HG03280 (cell line): ENCODE measurements around the gene RPL19.

ENCODE experiments used
- ATAC-seq: cut with Tn5 transposase; IDR thresholded peaks from one replicate; pipeline ENCODE4 v1.9.1; 2021; ENCODE audit warnings: mild to moderate bottlenecking, moderate library complexity; ENCODE audit not compliant: unreplicated experiment

Gene RPL19

DNA sequence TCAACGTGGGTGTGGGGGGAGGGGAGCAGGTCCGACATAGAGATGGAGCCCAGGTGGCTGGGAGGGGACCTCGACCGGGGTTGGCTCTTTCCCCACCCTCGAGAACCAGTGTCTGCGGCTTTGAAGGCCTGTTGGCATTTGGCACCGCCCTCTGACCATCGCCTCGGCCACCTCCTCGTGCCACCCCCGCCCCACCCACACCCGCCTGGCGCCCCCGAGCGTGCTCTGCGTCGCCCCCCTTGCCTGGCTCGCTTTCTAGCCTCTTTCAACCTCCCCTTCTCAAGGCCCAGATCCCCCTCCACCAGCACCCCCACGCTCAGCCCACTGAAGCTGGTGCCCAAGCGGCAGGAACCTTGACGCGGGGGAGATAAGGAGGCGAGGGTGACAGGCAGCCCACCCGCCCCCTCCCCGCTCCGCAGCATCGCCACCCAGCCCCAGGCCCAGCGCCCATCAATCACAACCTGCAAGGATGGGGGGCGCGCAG is 3.2 kb upstream of the RPL19 start:
- ATAC-seq = no peak

DNA sequence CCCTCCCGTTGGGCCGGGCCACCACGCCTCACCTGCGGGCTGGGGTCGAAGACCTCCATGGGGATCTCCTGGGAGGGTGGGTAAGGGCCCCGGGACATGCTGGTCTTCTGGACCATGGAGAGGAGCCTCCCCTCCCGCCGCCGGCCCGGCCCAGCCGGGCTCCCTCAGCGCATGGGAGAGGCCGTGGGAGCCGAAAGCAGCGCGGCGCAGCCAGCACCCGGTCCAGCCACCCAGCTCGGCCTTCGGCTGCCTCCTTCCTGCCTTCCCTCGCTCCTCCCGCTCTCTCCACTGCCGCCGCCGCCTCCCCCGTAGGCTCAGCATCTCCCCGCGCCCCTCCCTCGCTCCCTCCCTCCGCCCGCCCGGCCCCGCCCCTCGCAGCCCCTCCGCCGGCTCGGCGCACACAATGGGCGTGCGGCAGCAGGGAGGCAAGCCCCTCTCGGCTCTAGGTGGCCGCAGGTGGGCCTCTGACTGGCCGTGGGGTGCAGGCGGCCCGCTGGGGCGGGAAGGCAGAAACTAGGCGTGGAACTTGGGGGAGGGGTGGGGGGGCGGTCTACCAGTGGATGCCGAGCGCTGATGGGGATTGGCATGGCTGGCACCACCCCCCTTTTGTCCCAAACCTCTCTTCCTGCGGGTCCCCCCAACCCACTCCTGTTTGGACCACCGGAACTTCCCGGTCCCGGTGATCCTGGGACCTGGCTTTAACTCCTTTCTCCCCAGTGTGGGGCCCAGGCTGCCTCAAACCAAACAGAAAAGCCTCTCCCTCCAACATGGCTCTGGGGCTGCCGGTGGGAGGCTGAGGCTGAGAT is 2.5 kb upstream of the RPL19 start, which contains the start of gene CACNB1:
TSS of gene CACNB1 (minus strand) at position 290 of the 806 bp plus-strand sequence. CDS start at position 116, 174 bp downstream.
- ATAC-seq = no peak

DNA sequence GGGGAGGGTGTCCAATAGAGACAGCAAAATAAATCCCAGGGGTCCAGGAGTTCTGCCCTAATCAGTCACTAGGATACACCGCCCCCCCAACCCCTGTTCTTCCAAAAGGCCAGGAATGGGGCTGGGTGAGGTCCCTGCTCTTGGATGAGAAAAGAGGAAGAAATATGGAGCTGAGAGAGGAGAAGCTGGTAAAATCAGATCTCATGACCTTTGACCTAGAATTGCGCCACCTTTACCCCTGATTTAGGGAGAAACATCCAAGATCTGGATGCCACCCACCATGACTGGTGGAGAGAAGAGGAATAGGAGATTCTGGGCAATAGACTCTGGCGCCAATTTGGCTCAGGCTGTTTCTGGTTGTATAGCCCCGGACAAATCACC is 1.9 kb upstream of the RPL19 start:
- ATAC-seq = no peak

DNA sequence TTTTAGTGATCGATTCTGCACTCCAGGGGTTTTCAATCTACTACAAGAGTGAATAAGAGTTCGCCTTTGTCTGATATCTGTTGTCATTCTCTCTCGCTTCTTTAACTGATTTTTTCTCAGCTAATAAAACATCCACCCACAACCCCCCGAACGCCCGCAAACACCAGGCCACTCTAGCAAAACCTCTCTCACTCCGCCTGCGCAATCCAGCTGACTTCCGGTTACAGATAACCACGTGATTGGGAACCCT is 338 bp upstream of the RPL19 start:
- ATAC-seq = peak; percentile 64

DNA sequence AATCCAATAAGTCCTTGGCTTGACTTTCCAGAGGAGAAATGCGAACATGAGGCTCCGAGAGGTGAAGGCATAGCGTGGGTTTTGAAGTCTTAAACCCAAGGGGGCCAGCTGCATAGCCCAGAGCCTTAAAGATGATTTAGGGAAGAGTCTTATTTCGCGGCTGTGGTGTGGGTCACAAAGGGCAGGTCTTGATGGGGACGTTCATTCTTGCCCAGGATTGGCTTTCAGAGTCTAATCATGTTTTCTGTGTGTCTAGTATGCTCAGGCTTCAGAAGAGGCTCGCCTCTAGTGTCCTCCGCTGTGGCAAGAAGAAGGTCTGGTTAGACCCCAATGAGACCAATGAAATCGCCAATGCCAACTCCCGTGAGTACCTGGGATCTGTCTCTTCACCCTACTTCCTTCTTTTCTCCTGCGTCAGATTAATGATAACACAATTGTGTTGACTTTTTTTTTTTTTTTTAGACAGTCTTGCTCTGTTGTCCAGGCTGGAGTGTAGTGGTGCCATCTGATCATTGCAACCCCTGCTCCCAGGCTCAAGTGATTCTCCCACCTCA is 951 bp downstream of the RPL19 start:
- ATAC-seq = no peak

DNA sequence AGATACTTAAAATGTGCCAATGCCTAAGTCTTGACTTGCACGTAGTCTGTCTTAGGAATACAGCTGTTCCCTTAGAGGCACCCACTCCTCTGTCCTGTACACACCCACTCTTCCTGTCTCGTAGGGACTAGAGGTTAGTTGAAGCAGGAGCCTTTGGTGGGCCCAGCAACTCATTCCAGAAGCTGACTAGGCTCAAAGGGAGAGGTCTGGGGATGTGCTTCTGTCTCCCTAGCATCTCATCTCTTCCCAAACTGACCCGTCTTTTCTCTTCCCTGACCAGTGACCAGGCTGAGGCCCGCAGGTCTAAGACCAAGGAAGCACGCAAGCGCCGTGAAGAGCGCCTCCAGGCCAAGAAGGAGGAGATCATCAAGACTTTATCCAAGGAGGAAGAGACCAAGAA is 4.2 kb downstream of the RPL19 start:
- ATAC-seq = no peak

DNA sequence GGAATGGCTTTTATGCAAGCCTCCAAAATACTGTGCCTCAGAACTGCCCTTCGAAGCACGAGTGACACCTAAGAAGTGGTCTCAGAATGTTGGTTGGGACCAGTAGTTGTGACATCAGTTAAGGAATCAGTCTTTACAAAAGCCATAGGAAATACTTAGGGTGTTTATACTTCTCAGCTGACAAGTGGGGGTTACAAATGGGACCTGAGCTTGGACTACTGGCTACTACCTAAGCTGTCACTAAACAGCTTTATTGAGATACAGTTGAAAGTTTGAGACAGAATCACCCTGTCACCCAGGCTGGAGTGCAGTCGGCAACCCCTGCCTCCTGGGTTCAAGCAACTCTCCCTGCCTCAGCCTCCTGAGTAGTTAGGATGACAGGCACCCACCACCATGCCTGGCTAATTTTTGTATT is 5.0 kb downstream of the RPL19 start:
- no peak for ATAC-seq

DNA sequence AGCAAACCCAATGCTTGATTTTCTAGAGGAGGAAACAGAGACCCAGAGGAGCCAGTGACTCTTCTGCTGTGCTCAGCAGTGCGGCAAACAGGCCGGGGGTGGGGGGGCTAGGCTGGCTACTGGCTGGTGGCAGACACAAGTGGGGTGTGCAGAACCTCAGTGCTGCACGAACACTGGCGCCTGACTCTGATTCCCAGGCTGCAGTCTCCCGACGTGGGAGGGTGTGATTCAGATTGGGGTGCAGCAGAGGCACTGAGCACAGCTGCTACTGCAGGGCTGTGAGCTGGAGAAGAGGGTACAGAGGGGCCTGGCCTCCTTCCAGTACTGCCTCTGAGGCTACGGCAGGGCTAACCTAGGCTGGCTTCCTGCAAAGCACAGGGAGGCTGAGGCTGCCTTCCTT is 8.1 kb downstream of the RPL19 start:
- ATAC-seq = no peak

DNA sequence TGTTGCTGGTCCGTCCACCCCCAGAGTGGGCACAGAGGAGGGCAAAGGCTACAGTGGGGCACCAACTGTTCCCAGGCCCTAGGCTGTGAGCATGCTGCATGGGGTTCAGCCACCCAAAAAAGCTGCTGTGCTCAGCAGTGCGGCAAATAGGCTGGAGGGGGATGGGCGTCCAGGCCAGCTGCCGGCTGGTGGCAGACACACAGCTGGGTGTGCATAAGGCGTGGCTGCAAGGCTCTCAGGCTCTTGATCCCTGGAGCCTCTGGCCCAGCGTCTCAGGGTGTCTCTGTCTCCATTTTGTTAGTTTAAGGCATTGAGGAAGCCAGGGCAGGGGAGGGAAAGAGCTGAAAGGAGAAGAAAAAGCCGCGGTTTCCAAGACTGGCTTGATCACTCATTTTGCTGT is 8.8 kb downstream of the RPL19 start:
- ATAC-seq = no peak

DNA sequence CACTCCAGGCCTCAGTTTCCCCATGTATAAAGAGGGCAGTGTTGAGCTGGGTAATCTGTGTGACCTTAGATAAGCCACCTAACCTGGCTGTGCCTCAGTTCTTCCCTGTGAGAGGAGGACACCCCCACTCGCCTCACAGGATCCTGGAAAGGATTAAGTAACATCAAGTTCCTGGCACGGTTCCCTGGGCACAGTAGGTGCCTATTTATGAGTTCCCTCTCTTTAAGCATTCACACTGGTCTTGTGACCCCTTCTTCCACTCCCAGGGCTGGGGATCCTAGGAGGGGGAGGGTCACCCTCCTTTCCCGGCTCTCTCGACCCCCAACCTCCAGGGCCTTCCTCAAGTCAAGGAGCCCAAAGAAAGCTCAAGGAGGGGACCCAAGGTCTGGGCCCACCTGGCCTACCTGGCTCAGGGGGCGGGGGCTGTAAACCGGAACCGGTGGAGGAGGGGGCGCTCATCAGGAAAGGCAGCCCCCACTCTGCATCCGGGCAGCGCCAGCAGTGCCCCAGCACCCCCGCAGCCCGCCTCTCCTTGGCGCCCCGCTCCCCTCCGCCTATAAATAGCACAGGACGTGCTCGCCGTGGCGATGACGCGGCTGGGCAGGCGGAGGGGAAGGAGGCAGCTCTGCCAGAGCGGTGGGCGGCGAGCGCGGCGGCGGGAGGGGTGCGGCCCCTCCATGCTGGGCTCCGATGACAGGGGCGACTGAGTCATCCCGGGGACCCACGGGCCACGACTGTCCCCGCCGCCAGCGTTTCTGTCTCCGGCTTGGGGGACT is 9.4 kb downstream of the RPL19 start:
- ATAC-seq = no peak

DNA sequence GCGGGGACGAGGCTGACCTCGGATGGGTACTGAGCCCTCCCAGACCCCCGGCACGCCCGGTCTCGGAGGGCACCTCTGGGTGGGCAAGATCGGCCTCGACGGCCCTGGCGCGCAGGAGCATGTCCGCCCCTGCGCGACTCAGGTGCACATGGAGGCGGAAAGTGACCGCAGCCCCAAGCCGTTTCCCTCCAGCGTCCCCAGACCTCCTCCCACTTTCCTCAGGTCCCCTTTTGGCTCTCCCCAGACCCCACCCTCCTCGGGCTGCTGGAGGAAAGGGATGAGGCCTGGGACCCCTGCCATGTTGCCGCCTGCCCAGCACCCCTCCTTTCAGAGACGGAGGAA is 10.0 kb downstream of the RPL19 start:
- ATAC-seq = no peak

DNA sequence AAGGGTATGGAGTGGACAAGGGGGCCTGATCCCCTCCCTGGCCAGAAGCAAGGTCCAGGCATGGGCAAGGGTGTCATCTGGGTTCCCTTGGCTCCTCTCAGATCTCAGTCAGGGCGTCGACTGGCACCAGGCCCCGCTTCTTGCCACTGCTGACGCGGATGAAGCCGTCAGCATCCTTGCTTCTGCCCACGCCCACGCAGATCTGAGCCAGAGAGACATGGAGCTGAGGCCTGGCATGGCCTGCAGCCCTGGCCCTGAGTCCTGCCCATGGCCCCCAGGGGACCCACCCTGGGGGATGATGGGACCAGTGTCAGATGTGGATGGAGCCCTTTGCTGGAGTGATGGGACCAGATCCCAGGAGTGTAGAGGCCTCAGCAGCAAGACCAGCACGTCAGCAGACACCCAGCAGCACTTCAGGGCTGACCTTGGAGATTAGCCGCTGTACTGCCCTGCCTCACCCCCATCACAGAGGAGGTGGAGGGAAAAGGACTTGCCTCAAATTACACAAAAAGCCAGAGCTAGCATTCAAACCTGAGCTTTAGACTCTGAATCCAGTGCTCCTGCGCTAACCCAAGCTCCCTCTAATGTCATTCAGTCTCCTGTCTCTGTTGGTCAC is 12.2 kb downstream of the RPL19 start:
- no peak for ATAC-seq

DNA sequence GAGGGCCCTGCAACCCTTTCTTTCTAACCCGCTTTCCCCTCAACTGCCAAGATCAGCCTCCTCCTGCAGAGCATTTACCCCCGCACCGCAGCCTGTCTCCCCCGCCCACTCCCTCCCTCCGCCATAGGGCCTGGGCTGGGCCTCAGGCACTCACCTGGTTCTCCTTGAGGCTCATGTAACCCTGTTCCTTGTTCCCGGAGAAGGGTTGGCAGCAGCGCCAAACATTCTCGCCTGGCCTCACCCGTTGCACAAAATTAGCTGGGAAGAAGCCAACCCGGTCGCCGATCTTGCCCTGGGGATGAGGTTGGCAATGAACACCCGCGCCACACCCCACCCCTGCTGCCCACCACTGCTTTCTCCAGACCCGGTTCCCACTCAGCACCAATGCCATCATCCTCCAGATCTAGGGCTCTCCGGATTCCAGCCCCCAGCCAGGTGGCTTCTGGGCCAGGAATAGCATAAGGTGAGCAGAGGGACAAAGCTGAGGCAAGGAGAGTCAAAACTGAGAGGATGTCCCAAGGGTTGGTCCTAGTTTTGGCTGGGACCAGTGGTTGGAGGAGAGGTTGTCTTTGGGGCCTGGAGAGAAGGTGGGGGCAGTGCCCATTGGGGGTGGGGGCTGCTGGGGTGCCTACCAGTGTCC is 12.9 kb downstream of the RPL19 start:
- ATAC-seq = no peak

DNA sequence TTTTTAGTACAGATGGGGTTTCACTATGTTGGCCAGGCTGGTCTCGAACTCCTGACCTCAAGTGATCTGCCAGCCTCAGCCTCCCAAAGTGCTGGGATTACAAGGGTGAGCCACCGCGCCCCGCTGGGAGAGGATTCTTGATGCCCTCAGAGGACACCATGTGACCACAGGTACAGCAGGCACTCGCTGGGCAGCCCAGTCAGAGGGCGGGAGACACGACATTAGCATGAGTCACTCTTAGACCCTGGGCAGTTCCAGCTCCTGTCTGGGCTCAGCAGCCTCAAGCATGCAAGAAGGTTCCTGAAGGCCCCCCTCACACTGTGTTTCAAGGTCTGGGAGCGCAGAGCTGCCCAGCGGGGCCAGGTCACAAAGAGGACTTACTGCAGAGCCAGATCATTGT is 13.8 kb downstream of the RPL19 start:
- no peak for ATAC-seq

DNA sequence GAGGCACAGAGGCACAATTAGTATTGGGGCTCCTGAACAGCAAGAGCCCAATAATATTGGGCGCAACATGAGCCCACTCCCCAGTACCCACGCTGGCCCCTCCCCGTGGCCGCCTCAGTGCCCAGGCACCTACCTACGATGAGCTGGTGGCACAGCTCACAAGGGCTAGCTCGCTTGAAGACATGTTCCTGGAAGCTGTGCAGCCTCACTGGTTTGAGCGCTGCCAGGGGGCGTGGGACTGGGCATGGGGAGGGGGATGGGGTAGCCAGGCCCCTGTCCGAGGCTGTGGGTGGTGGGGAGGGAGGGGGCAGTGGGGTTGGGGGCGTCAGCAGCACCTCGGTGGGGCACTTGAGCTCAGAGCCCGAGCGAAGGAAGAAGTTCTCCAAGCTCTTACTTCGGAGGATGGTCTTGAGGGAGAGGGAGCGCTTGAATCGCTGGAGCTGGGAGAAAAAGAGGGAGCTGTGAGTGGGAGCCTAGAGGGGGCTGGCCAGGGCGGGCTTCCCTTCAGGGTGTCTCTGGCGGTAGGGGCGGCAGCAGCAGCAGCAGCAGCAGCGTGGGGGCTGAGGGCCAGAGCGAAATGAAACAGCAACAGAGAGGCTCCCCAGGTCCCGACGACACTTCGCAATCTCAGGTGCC is 17.8 kb downstream of the RPL19 start:
- ATAC-seq = no peak

DNA sequence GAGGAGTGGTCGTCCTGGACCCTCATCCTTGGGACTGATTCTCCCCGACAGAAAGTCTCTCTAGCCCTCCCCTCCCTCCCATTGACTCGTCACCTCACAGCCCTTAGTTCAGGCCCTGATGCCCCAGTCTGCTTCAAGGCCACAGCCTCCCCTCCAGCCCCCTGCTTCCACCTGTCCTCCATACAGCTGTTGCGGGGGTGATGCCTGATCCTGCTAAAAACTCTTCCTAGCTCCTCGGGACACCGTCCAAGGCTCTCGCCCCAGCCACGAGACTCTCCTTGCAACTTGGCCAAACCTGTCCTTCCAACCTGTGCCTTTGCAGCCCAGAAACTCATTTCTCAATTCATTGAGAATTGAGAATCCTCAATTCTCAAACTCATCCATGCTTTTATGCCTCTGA is 18.8 kb downstream of the RPL19 start:
- no peak for ATAC-seq

DNA sequence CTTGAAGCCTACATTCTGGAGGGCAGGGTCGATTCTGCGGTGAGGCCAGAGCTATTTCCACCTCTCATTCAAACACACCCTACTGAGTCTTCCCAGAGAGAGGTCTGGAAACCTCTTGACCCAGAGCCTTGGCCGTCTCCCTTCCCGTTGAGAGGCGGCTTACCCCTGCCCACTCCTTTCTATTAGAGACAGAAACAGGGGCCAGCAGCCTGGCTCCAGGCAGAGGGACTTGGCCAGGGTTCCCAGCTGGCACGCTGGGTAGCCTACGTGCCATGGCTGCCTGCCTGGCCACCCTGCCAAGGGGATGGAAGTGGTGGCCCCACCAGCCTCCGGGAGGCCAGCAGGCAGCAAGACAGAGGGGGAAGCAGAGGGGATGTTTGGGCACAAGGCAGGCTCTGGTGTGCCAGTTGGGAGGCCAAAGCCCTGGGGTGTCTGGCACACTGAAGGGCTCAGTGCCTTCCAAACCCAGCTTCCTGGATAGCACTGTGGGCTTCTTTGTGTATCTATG is 19.6 kb downstream of the RPL19 start:
- ATAC-seq = no peak

DNA sequence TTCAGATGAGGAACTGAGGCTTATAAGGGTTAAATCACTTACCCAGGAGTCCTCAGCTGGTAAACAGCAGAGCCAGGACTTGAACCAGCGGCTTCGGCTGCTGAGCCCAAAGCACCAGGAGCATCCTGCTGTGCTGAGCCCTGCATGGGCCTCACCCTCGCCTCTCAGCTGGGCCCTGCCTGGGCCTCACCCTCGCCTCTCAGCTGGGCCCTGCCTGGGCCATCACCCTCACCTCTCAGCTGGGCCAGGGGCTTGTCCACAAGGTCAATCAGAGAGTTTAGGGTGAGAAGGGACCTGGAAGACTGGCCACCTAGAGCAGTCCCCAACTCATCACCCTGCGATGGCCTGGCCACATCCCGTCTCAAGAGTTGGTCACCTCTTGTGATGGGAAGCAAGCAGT is 21.5 kb downstream of the RPL19 start:
- no peak for ATAC-seq

DNA sequence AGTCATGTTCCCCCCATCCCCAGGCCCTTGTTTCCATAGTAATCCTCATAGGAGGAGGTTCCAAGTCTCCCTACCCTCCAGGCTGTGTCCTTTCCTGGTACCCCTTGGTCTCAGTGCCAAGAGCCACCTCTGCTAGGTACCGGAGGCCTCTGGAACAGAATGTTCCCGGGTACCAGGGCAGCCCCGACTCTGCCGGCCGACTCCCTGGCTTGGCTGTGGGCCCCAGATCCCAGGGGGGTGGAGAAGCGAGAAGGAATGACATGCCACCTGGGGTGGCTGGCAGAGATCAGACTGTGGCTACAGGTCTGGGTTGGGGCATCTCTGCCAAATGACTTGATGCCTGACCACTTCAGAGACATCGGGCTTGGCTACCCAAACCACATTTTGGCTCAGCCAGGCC is 22.1 kb downstream of the RPL19 start:
- ATAC-seq = no peak
